SH-SY5Y (cell line): ENCODE measurements around the gene C1QA.

Experiments used
- GATA2 ChIP-seq: IDR thresholded peaks from 2 replicates; pipeline ENCODE4 v1.6.1; 2011; ENCODE audit warnings: mild to moderate bottlenecking, low read depth, low read length
- GATA3 ChIP-seq: IDR thresholded peaks from 2 replicates; pipeline ENCODE4 v1.6.1; 2011; ENCODE audit warnings: low read depth, mild to moderate bottlenecking, low read length, moderate library complexity

The C1QA gene

GRCh38 chr1:22636353-22636752 lies at the start of gene C1QA:
Gene C1QA (plus strand): TSS chr1:22636628. CDS start chr1:22637617, 989 bp downstream.
- TF ChIP-seq GATA2 (no peak), GATA3 (no peak)

GRCh38 chr1:22587247-22587646 lies 49.2 kb upstream of the C1QA start:
- TF ChIP-seq GATA2 = no peak
- no peak for TF ChIP-seq GATA3

DNA sequence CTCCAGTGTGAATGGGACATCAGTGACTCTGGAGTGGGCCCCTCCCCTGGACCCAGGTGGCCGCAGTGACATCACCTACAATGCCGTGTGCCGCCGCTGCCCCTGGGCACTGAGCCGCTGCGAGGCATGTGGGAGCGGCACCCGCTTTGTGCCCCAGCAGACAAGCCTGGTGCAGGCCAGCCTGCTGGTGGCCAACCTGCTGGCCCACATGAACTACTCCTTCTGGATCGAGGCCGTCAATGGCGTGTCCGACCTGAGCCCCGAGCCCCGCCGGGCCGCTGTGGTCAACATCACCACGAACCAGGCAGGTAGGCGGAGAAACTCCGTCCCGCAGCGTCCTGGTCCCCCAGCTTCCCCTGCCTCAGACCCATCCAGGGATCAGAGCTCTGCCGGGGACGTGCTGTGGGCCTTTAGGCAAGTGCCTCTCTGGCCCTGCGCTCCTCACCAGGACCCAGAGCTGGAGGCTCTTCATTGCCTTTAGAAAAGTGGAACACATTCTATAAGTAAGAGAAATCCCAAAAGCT lies 47.5 kb upstream of the C1QA start:
- TF ChIP-seq GATA3 (no peak), GATA2 (no peak)

GRCh38 chr1:22591576-22591975 lies 44.9 kb upstream of the C1QA start:
- TF ChIP-seq GATA3 (no peak), GATA2 (no peak)

DNA sequence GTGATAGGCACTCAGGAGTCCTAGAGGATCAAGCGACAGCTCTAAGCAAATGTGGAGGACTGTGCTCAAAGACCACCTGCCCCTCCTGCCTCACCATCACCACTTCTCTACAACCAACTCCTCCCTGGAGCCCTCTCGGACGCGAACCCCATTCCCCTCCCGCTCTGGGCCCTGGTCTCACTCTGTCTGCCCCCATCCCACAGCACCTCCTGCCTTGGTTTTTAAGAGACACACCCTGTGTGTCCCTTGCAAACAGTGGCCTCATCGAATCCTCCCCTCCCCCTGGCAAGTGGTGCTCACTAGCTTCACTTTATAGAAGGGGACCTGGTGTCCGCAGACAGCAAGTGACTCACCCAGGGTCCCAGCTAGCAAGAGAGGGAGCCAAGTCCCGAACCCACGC lies 44.4 kb upstream of the C1QA start:
- TF ChIP-seq GATA3 (no peak), GATA2 (no peak)

- TF ChIP-seq GATA3 (no peak), GATA2 (no peak)
Observed at GRCh38 chr1:22592919-22593790, 43.3 kb upstream of the C1QA start.

GRCh38 chr1:22594396-22594795 lies 42.0 kb upstream of the C1QA start:
- no peak for TF ChIP-seq GATA3
- no peak for TF ChIP-seq GATA2

DNA sequence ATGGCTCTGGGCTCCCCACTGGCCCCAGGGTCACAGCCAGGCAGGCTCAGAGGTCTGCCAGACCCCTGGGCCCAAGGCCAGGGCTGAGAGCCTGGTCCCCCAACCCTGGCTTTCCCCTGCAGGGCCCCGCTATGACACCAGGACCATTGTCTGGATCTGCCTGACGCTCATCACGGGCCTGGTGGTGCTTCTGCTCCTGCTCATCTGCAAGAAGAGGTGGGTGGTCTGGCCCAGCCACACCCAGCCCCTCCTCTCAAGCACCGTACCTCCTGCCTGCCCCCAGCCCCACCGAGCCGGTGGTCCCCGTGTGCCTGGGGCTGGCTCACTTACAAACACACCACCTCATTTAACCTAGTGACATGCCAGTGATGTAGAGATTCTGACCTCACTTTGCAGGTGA lies 41.3 kb upstream of the C1QA start:
- no peak for TF ChIP-seq GATA3
- TF ChIP-seq GATA2 = no peak

GRCh38 chr1:22597301-22597965 lies 39.0 kb upstream of the C1QA start:
- TF ChIP-seq GATA3 (no peak), GATA2 (no peak)

- TF ChIP-seq GATA3 (no peak), GATA2 (no peak)
Observed at GRCh38 chr1:22597996-22598395, 38.4 kb upstream of the C1QA start.

DNA sequence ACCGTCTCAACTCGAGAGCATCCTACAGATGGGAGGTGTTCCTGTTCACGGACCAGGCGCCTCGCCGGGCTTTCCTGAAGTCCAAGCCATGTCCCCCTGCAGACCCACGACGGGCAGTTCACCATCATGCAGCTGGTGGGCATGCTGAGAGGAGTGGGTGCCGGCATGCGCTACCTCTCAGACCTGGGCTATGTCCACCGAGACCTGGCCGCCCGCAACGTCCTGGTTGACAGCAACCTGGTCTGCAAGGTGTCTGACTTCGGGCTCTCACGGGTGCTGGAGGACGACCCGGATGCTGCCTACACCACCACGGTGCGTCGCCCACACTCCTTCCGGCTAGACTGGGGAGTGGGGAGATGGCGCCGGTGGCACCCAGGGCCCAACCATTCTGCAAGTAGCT lies 37.7 kb upstream of the C1QA start:
- TF ChIP-seq GATA3 (no peak), GATA2 (no peak)

DNA sequence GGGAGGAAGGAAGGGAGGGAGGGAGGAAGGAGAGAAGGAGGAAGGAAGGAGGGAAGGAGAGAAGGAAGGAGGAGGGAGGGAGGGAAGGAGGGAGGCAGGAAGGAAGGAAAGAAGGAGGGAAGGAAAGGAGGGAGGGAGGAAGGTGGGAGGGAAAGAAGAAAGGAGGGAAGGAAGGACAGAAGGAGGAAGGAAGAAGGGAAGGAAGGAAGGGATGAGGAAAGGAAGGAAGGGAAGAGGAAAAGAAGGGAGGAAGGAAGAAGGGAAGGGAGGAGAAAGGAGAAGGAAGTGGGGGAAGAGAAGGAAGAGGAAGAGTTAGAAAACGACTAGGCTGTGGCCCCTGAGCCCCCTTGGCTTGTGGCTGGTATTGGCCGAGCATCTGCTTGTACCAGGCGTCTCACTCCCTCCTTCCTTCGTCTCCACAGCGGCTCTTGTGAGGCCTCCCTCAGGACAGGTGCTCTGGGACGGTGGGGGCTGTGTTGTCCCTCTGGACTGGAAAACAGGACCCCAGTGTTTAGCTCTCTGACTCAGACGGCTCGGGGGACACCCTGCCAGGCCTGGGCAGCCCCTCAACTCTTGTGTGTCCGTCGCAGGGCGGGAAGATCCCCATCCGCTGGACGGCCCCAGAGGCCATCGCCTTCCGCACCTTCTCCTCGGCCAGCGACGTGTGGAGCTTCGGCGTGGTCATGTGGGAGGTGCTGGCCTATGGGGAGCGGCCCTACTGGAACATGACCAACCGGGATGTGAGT lies 36.2 kb upstream of the C1QA start:
- TF ChIP-seq GATA2 (no peak), GATA3 (no peak)

DNA sequence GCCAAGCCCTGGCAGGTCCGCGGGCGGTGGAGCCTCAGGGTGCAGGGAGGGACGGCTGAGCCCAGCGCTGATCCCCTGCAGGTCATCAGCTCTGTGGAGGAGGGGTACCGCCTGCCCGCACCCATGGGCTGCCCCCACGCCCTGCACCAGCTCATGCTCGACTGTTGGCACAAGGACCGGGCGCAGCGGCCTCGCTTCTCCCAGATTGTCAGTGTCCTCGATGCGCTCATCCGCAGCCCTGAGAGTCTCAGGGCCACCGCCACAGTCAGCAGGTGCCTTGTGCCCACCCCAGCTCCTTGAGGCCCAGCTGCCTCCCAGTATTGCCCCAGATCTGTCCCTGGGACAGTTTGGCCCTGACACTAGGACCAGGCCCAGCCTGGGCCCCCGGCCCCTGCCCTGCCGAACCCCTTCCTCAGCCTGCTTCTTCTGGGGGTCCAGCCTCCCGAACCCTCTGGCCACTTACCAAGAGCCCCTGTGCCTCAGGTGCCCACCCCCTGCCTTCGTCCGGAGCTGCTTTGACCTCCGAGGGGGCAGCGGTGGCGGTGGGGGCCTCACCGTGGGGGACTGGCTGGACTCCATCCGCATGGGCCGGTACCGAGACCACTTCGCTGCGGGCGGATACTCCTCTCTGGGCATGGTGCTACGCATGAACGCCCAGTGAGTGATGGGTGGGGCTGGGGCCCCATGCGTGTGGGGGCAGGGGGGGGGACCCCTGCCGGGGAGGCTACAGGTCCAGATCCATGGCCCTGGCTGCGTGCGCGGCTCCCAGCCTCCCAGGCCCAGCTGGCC lies 35.4 kb upstream of the C1QA start:
- TF ChIP-seq GATA2 (no peak), GATA3 (no peak)
